Spleen (tissue), 7 donors: ENCODE results near the gene UQCRC2.

ENCODE experiments used
- CTCF ChIP-seq, 11 experiments: fragments of 200-600 bp in 7 of 11; fragments of 450-650 bp in 4 of 11; sonication (generic) in 4 of 11; IDR thresholded peaks in 8 of 11; conservative IDR thresholded peaks in 3 of 11; 1 replicate in 7 of 11; 2 replicates in 4 of 11; pipeline versions ENCODE4 v1.4.0 to v1.8.0; 2016 to 2021; ENCODE audit warnings: antibody characterized with exemption in 11 of 11, inconsistent platforms in 4 of 11, mild to moderate bottlenecking in 1 of 11
- POLR2A ChIP-seq, 3 donors: fragments of 450-650 bp; IDR thresholded peaks; one replicate each; pipeline ENCODE4 v1.5.1; 2017; ENCODE audit warnings: antibody characterized with exemption in 3 of 3, mild to moderate bottlenecking in 1 of 3
- POLR2AphosphoS5 ChIP-seq, 3 donors: sonication (generic); formaldehyde crosslinking; IDR thresholded peaks; one replicate each; pipeline ENCODE4 v1.5.1; 2017; ENCODE audit warnings: antibody characterized with exemption in 3 of 3
- donor health status: DM: no; HTN: no; CAD: no; lungs with moderate emphysema.
- donor health status: DM: no; HTN: no; CAD: no.
- donor health status: DM: no; HTN: no; CAD: no.

DNA sequence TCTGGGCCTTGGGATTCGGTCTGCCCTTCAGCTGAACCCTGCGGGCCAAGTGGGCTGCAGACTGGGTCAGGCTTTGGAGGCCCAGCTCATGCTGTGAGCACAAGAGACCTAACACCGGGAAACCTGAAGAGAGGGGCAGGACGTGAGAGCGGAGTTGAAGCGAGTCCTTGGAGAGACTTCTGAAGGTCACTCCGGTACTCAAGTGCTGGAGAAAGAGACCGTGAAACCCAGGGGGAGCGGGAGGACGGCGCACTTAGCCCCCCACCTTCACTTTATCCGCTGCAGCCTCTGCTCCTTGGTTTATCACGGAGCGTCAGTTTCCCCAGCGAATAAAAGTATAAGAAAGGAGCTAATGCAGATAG is 361 bp downstream of the UQCRC2 start:
- TF ChIP-seq CTCF (IDR thresholded peaks at IDR 0.05 in 8 of 11, conservative IDR thresholded peaks at IDR 0.05 in 3 of 11) (no peak), POLR2AphosphoS5 (IDR thresholded peaks at IDR 0.05) (no peak), POLR2A (IDR thresholded peaks at IDR 0.05) (no peak)
